ENCODE measurements around the gene AFG1L.
"Not testable (repeated sequence)": the region's sequence is repeated elsewhere in the genome, so short reads cannot be mapped to it uniquely, and the experiment has no call there.

The AFG1L gene

GRCh38 chr6:108294727-108295625, at the start of gene AFG1L:
Gene AFG1L (plus strand): TSS chr6:108295054. CDS start chr6:108295080, 26 bp downstream.
- peak; percentile 75 to 93 (median 85) for DNase-seq

- not testable (repeated sequence) for DNase-seq
These were observed 49.8 kb upstream of the AFG1L start for GRCh38 chr6:108245095-108245494.

GRCh38 chr6:108247965-108248536, 46.8 kb upstream of the AFG1L start:
- no peak for DNase-seq

- DNase-seq, result no peak
These were observed 44.5 kb upstream of the AFG1L start for GRCh38 chr6:108250240-108250866.

- no peak for DNase-seq
These were observed 43.6 kb upstream of the AFG1L start for GRCh38 chr6:108251252-108251651.

- no peak for DNase-seq
These were observed 42.8 kb upstream of the AFG1L start for GRCh38 chr6:108252055-108252454.

GRCh38 chr6:108253241-108253640, 41.6 kb upstream of the AFG1L start:
- no peak for DNase-seq

- DNase-seq, result no peak
These were observed 40.1 kb upstream of the AFG1L start for GRCh38 chr6:108254433-108255410.

GRCh38 chr6:108260126-108260808, 34.6 kb upstream of the AFG1L start:
- DNase-seq, result peak in 3 of 6 experiments; percentile 32 to 61 (median 52)

- DNase-seq, result peak; percentile 72 to 93 (median 88)
These were observed 33.9 kb upstream of the AFG1L start, which contains the start of gene SNX3 for GRCh38 chr6:108260809-108261569. Gene SNX3 (minus strand): TSS chr6:108261040. CDS start chr6:108260921, 119 bp downstream.

- DNase-seq, result no peak
These were observed 31.5 kb upstream of the AFG1L start for GRCh38 chr6:108263371-108263770.

GRCh38 chr6:108268845-108269244, 26.0 kb upstream of the AFG1L start:
- DNase-seq, result no peak

- not testable (repeated sequence) for DNase-seq
These were observed 24.9 kb upstream of the AFG1L start for GRCh38 chr6:108269955-108270354.

- no peak for DNase-seq
These were observed 20.3 kb upstream of the AFG1L start for GRCh38 chr6:108274546-108274945.

GRCh38 chr6:108275976-108276375, 18.9 kb upstream of the AFG1L start:
- no peak for DNase-seq

- DNase-seq, result no peak
These were observed 17.6 kb upstream of the AFG1L start for GRCh38 chr6:108277295-108277694.

- DNase-seq, result no peak
These were observed 17.0 kb upstream of the AFG1L start for GRCh38 chr6:108277831-108278230.

- DNase-seq, result no peak
These were observed 9.5 kb upstream of the AFG1L start for GRCh38 chr6:108285381-108285780.

- no peak for DNase-seq
These were observed 8.5 kb upstream of the AFG1L start for GRCh38 chr6:108286366-108286765.

GRCh38 chr6:108287373-108287772, 7.5 kb upstream of the AFG1L start:
- no peak for DNase-seq

GRCh38 chr6:108288742-108289141, 6.1 kb upstream of the AFG1L start:
- DNase-seq, result no peak
